ENCODE results near the gene KIF6.
"Not testable (repeated sequence)": the region's sequence is repeated elsewhere in the genome, so short reads cannot be mapped to it uniquely, and the experiment has no call there.

KIF6 gene

GRCh38 chr6:39499053-39499452 lies 226.2 kb downstream of the KIF6 start:
- DNase-seq (ENCODE audit: low spot score), result no peak

- DNase-seq (ENCODE audit: low spot score), result no peak
These were observed 227.1 kb downstream of the KIF6 start for GRCh38 chr6:39498096-39498495.

- no peak for DNase-seq (ENCODE audit: low spot score)
These were observed 228.3 kb downstream of the KIF6 start for GRCh38 chr6:39496915-39497314.

DNA sequence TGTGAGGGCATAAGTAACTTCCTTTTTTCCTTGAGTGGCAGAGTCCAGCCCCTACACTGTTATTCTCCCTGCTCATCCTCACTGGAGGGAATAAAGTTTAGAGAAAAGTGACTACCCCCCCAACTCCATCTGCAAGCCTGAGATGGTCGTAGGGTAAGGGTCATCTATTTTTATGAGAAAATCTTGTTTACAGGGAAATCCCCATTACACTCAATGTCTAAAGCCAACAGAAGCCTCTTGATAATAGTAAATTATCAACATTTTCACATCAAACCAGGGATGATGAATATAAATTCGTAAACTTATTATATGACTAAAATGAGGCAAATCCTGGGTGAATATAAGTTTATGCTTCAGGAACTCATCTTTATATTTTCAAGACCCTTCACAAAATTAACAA lies 228.8 kb downstream of the KIF6 start:
- DNase-seq (ENCODE audit: low spot score), result no peak

DNA sequence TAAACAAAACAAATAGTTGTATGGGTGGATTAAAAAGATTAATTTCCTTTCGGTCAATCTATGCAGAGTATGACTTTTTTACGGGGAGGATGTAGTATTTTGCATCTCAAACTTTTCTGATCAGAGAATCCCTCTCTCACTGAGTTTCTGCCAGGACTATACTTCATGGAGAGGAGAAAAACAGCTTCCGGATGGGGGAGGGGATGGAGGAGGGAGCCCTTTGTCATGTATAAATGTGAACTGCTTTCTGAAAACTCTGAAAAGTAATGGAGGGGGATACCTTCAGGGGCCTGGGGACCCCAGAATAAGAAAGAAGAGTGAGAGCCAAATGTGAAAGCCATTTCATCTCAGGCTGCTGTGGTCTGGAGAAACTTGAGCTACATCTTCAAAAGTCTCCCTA lies 229.6 kb downstream of the KIF6 start:
- no peak for DNase-seq (ENCODE audit: low spot score)

- DNase-seq (ENCODE audit: low spot score), result no peak
These were observed 230.2 kb downstream of the KIF6 start for GRCh38 chr6:39494998-39495397.

GRCh38 chr6:39493777-39494176 lies 231.4 kb downstream of the KIF6 start:
- DNase-seq (ENCODE audit: low spot score), result no peak

GRCh38 chr6:39493174-39493573 lies 232.0 kb downstream of the KIF6 start:
- no peak for DNase-seq (ENCODE audit: low spot score)

GRCh38 chr6:39490108-39490507 lies 235.1 kb downstream of the KIF6 start:
- DNase-seq (ENCODE audit: low spot score), result no peak

DNA sequence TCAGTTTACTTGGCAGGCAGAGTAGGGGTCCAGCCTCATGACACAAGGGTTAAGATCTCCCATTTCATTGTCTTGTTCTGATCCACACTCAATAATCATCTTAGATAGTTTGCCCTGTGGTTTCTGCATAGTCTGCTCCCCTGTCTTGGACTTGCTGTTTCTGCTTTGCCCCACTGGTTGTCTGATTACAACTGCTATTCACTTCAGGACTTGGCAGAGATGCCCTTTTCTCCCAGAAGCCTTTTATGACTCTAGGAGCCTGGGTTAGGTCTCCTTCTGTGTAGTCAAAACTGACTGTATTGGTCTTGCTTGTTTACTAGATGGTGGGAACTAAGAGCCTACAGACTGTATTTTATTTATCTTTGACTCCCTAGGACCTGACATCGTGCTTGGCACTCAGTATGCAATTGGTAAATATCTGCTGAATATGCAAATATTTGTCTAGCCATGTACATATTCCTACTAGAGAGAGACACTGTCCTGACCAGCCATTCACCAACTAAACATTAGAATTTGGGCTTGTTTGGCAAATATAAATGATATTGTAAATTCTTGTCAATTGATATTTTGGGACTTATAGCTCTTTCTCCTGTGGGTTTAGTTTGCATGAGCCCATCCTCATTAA lies 236.8 kb downstream of the KIF6 start:
- no peak for DNase-seq (ENCODE audit: low spot score)

- DNase-seq (ENCODE audit: low spot score), result no peak
These were observed 240.9 kb downstream of the KIF6 start for GRCh38 chr6:39484276-39484675.

GRCh38 chr6:39479819-39480218 lies 245.4 kb downstream of the KIF6 start:
- DNase-seq (ENCODE audit: low spot score), result not testable (repeated sequence)

GRCh38 chr6:39476670-39477069 lies 248.5 kb downstream of the KIF6 start:
- DNase-seq (ENCODE audit: low spot score), result no peak

- no peak for DNase-seq (ENCODE audit: low spot score)
These were observed 249.1 kb downstream of the KIF6 start for GRCh38 chr6:39476151-39476550.

DNA sequence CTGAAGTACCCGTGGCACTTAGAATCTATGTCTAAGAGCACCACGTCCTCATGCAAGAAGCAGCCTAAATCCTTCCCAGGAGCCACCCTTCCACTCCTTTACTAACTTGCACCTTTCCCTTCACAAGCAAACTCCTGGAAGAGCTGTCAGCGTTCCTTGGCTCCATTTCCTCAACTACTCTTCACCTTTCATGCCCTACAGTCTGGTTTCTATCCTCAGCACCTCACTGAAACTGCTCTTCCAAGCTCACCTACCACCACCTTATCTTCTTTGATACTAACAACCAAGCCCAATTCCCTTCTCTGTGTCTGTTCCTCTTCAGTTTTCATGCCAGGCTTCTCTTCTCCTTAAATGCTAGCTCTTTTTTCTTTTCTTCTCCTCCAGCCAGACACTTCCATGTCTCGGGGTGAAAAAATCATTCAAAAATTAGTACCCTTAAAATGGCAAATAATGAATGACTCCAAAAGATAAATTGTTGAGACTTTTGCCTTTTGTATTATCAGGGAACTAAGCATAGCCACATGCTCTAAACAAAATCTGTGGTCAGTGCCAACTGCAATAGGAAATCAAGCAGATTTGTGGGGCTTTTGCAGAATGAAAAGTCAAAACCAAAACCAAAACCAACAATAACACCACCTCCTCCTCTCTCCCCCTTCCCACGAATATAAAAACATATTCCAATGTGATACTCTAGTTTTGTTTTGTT lies 253.1 kb downstream of the KIF6 start:
- no peak for DNase-seq (ENCODE audit: low spot score)

DNA sequence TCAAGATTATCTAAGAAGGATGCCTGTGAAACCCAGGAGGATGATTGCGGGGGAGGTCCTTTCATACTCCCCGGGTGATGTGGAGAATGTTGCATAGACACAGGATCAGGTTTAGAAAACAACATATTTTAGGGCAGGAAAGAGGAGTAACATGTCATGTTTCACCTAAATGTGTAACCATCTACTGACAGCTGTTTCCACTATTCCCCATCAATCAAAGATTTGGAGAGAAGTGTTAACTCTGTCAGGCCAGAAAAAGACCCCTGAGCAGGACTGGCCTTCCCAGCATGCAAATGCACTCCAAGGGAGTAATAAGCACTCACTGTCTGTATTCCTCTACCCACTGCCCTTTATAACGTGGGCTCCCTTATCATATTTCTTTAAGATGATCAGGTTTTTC lies 254.7 kb downstream of the KIF6 start:
- no peak for DNase-seq (ENCODE audit: low spot score)

- DNase-seq (ENCODE audit: low spot score), result no peak
These were observed 256.8 kb downstream of the KIF6 start for GRCh38 chr6:39468385-39468784.

GRCh38 chr6:39466631-39467030 lies 258.6 kb downstream of the KIF6 start:
- no peak for DNase-seq (ENCODE audit: low spot score)

- no peak for DNase-seq (ENCODE audit: low spot score)
These were observed 259.7 kb downstream of the KIF6 start for GRCh38 chr6:39465539-39465938.

- no peak for DNase-seq (ENCODE audit: low spot score)
These were observed 261.1 kb downstream of the KIF6 start for GRCh38 chr6:39464067-39464466.

DNA sequence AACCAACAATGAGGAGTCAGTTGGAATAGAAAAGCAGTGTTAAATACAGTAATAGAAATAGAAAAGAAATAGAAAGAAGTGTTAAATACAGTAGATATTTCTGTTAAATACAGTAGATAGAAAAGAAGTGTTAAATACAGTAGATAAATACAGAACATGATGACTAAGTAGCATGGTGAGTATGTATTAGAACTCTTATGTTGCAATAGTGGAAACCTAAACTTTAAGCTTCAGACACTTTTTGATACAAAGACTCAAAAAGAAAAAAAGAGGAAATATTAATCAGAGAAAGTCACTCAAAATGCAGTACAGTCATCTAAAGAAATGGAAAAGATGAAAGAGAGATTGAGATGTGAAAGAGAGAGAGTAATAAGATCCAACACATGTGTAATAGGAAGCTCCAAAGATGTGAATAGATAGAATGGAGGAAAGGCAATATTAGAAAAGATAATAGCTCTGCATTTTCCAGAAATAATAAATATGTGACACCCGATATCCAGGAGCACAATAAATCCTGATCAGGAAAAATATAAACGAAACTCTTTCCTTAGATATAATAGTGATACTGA lies 271.2 kb downstream of the KIF6 start:
- no peak for DNase-seq (ENCODE audit: low spot score)

GRCh38 chr6:39453241-39453640 lies 272.0 kb downstream of the KIF6 start:
- DNase-seq (ENCODE audit: low spot score), result no peak

DNA sequence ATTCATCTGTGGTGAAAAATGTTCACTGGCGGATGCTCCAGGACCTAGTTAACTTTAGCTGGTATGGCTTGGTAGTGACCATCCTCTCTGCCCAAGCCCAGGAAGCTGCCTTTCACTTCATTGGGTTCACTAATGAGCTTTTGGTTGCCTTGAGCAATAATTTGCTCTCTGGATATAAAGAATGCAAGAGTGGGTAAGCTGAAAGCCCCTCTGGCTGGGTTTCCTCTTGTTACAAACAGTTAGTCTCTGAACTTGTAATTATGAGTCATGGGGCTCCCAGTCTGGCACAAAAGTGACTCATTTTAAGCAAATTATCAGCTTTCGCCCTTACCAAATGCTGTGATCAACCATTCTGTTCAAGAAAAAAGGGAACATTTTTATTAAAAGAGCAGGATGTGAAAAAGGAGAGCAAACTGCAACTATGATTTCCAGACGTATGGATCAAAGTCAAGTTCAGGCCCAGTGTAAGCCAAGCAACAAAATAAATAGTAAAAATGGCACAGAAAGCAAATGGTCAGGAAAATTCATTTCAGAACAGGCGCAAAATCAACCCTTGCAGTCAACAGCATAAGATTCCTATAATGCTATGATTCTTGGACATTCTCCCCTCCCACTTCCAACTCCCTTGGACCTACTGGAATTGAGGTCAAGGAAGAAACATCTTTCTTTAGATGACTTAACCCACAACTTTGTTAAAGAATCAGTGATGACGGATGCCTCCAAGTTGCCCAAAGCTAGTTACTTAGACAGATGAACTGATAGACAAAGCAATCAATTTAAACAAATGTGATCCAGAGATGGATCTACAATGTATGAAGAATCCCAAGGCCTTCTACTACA lies 272.7 kb downstream of the KIF6 start:
- no peak for DNase-seq (ENCODE audit: low spot score)

Measured in CD4-positive, alpha-beta T cell treated with Interleukin-2 at 100 ng/mL for 4 hours (primary cell).